Kidney (tissue), 14 donors: ENCODE measurements around the gene SBNO2. TPM values are rescaled to one million over a fixed set of nuclear protein-coding genes. Genes with fewer than 3 reads are reported as not detected.
A peak's percentile ranks its signal among the peaks of the same experiment; 100 is the strongest.

Experiments used
- DNase-seq, 5 donors: peaks; one replicate each; pipeline ENCODE4 v3.0.0-alpha.2; 2013 to 2020
- FAIRE-seq: peaks from 2 replicates; lab custom pipeline; 2012; peaks lifted over from hg19 to GRCh38; lab: Jason Lieb, UNC
- H3K27ac ChIP-seq, 2 donors: one replicate each; pipeline ENCODE4 v1.7.0; 2013; ENCODE audit warnings: low read depth in 2 of 2, low read length in 2 of 2, inconsistent platforms in 1 of 2
- H3K27me3 ChIP-seq: one replicate; pipeline ENCODE4 v1.7.1; 2013; ENCODE audit warnings: low read length, inconsistent platforms; ENCODE audit not compliant: control insufficient read depth, insufficient read depth
- H3K36me3 ChIP-seq, 3 donors: one replicate each; pipeline versions ENCODE4 v1.7.0 to v1.7.1; 2013; ENCODE audit warnings: low read length in 3 of 3, control low read depth in 1 of 3, inconsistent platforms in 1 of 3; ENCODE audit not compliant: insufficient read depth in 3 of 3, control insufficient read depth in 2 of 3
- H3K4me1 ChIP-seq, 3 donors: one replicate each; pipeline versions ENCODE4 v1.7.0 to v1.7.1; 2013; ENCODE audit warnings: low read length in 3 of 3, inconsistent platforms in 1 of 3, low read depth in 1 of 3; ENCODE audit not compliant: control insufficient read depth in 2 of 3, insufficient read depth in 2 of 3
- H3K4me3 ChIP-seq, 3 donors: one replicate each; pipeline versions ENCODE4 v1.7.0 to v1.8.1; 2013; ENCODE audit warnings: low read length in 3 of 3, control low read depth in 1 of 3, inconsistent platforms in 1 of 3
- H3K9ac ChIP-seq, 3 donors: one replicate each; pipeline versions ENCODE4 v1.7.0 to v1.7.1; 2013; ENCODE audit warnings: low read length in 3 of 3, control low read depth in 1 of 3, inconsistent platforms in 1 of 3
- H3K9me3 ChIP-seq, 3 donors: one replicate each; pipeline versions ENCODE4 v1.7.0 to v1.7.1; 2013; ENCODE audit warnings: low read length in 3 of 3, control low read depth in 1 of 3, inconsistent platforms in 1 of 3; ENCODE audit not compliant: control insufficient read depth in 2 of 3, insufficient read depth in 1 of 3
- intact Hi-C: fragments of 100-400 bp; cut with DNase I; formaldehyde crosslinking; loops from one replicate; pipeline ENCODE4 v1.11.1; 2022
- polyA plus RNA-seq: library from polyadenylated mRNA; stranded (reverse); fragments of 350-450 nt; fragmentation: Illumina TruSeq; extraction: RNeasy Lipid Tissue Mini Kit (QIAGEN cat#74804); gene quantifications from one replicate; pipeline ENCODE4 v1.2.3, GENCODE V29; 2014; ENCODE audit warnings: low read depth, low replicate concordance; ENCODE audit not compliant: insufficient read depth
- total RNA-seq: library from RNA; stranded (reverse); fragmentation: NEBNext Ultra II Directional; extraction: Animal tissue kit (Norgen Biotek cat#: 25700); gene quantifications from one replicate; pipeline ENCODE4 v1.2.1, GENCODE V29; 2021
- TF ChIP-seq, protein P1 (sequence below): IDR thresholded peaks from 3 replicates; pipeline ENCODE4 v1.5.1; 2012; ENCODE audit warnings: mild to moderate bottlenecking, moderate library complexity, borderline replicate concordance; ENCODE audit not compliant: insufficient read depth; ENCODE audit errors: extremely low read depth
- donor health status: control.
- donor health status: control.
- donor health status: control.
- donor health status: control.
- donor health status: control.
- donor health status: DM: yes; HTN: yes; CAD: no.
- donor health status: Normal renal cell carcinoma (clear cell type).

SBNO2 gene
- total and polyA plus RNA-seq, 2 donors from 2014 or later = 12.2 to 156 TPM

DNA sequence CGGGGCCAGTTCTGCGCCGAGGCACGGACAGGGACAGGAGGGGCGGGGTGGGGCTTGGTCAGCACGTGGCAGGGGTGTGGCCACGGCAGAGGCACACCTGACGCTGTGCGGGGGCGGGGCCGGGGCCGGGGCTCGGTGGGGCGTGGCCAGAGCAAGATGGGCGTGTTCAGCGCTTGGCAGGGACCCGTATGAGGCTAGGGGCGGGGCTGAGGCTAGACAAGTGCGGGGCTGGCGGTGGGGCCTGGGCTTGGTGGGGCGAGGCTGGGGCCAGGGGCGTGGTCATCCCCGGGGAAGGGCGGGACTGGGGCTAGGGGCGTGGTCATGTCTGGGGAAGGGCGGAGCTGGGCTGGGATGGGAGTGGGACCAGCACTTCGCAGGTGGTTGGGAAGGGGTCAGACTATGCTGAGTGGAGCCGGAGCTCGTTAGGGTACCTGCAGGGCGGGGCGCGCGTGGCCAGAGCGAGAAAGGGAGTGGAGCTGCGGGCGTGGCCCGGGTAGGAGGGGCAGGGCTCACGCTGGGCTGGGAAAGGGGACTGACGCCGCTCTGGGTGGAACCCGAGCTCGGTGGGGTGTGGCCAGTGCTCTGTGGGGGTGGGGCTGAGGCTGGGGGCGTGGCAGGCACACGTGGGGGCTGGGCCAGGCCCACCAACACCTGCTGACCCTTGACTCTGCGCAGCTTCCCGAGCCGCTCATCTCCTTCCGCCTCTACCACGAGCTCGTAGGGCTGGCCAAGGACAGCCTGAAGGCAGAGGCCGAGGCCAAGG is 91.7 kb downstream of the SBNO2 start:
- Histone ChIP-seq H3K36me3 (no peaks in the 10 kb centered on the region), H3K27me3 (no peaks in the 10 kb centered on the region), H3K9me3 (no peaks in the 10 kb centered on the region), H3K27ac (peak overlapping the region in 1 of 2 donors; percentile 41), H3K4me3 (peak overlapping the region in 1 of 3 donors; percentile 17), H3K4me1 (peaks cover 0 to 7% (median 0%) of the 10 kb centered on the region in 3 donors), H3K9ac (no peak overlapping the region)
- TF ChIP-seq, protein P1, sequence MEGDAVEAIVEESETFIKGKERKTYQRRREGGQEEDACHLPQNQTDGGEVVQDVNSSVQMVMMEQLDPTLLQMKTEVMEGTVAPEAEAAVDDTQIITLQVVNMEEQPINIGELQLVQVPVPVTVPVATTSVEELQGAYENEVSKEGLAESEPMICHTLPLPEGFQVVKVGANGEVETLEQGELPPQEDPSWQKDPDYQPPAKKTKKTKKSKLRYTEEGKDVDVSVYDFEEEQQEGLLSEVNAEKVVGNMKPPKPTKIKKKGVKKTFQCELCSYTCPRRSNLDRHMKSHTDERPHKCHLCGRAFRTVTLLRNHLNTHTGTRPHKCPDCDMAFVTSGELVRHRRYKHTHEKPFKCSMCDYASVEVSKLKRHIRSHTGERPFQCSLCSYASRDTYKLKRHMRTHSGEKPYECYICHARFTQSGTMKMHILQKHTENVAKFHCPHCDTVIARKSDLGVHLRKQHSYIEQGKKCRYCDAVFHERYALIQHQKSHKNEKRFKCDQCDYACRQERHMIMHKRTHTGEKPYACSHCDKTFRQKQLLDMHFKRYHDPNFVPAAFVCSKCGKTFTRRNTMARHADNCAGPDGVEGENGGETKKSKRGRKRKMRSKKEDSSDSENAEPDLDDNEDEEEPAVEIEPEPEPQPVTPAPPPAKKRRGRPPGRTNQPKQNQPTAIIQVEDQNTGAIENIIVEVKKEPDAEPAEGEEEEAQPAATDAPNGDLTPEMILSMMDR = no peak
- no peak for FAIRE-seq
- DNase-seq = peak; percentile 82 to 97 (median 91)
- intact Hi-C loops = no loop called here

DNA sequence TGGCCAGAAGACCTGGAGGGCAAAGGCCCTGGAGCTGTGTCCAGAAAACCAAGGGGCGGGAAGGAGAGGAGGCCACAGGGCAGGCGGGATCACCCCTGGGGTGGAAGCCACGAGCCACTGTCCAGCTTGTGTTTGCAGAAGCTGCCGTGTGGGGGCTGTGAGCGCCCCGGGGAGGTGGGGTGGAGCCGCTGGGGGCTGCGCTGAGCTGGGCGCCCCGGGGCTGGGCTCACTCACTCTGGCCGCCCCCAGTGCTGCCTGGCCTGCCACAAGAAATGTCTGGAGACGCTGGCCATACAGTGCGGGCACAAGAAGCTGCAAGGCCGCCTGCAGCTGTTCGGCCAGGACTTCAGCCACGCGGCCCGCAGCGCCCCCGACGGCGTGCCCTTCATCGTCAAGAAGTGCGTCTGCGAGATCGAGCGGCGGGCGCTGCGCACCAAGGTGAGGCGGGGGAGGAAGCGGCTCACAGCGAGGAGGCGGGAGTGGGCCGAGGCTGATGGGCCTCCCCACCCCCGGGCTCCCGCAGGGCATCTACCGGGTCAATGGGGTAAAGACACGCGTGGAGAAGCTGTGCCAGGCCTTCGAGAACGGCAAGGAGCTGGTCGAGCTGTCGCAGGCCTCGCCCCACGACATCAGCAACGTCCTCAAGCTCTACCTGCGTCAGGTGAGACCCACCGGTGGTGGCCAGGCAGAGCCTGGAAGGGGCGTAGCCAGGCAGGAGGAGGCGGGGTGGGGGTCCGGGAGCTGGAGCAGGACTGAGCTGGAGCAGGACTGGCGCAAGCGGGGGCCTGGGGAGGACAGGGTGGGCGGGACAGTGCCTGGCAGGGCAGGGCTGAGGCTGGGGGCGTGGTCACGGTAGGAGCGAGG is 92.5 kb downstream of the SBNO2 start:
- TF ChIP-seq, protein P1 = no peak
- DNase-seq (peak in 2 of 5 donors; percentile 83 to 87), FAIRE-seq (no peak)
- H3K4me1 ChIP-seq = peaks cover 0 to 7% (median 0%) of the 10 kb centered on the region in 3 donors
- H3K36me3 ChIP-seq = no peaks in the 10 kb centered on the region
- intact Hi-C loops = no loop called here
- no peak overlapping the region for H3K9ac ChIP-seq
- no peak overlapping the region for H3K27ac ChIP-seq
- H3K27me3 ChIP-seq = no peaks in the 10 kb centered on the region
- H3K9me3 ChIP-seq = no peaks in the 10 kb centered on the region
- H3K4me3 ChIP-seq = no peak overlapping the region

DNA sequence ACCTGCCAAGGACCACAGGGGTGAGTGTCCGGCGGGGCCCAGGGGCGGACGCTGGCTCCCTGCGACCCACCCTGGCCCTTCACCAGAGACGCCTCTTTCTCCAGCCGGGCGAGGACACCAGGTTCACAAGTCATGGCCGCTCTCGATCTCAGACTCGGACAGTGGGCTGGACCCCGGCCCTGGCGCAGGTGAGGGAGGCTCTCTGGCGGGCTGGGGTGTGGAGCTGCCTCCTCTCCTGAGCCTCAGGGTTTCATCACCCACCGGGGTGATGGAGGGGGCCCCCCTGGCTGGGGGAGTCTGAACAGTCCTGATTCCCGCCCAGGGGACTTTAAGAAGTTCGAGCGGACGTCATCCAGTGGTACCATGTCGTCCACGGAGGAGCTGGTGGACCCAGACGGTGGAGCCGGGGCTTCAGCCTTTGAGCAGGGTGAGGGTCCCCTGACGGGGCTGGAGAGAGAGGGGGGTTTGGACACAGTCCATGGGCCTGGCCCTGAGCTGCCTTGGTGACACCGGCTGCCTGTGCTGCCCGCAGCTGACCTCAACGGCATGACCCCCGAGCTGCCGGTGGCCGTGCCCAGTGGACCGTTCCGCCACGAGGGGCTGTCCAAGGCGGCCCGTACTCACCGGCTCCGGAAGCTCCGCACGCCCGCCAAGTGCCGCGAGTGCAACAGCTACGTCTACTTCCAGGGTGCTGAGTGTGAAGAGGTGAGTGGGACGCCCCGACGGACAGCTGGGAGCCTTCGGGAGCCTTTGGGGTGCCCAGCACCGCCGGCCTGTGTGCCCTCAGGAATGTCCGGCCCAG is 93.5 kb downstream of the SBNO2 start:
- TF ChIP-seq, protein P1 = no peak
- DNase-seq (peak in 1 of 5 donors; percentile 85), FAIRE-seq (no peak)
- H3K27me3 ChIP-seq = no peaks in the 10 kb centered on the region
- intact Hi-C loops = no loop called here
- no peak overlapping the region for H3K9ac ChIP-seq
- no peaks in the 10 kb centered on the region for H3K9me3 ChIP-seq
- no peak overlapping the region for H3K4me3 ChIP-seq
- peaks cover 0 to 7% (median 0%) of the 10 kb centered on the region in 3 donors for H3K4me1 ChIP-seq
- H3K36me3 ChIP-seq = no peaks in the 10 kb centered on the region
- no peak overlapping the region for H3K27ac ChIP-seq
